SIG-M5 treated with dmso at 0.1 percent for 504 hours (cell line): Measurements from ENCODE around the gene DYRK2.

Experiments
- DNase-seq: peaks from one replicate; lab custom pipeline; 2025; ENCODE audit not compliant: unreplicated experiment; lab: John Stamatoyannopoulos, UW

Gene DYRK2

DNA sequence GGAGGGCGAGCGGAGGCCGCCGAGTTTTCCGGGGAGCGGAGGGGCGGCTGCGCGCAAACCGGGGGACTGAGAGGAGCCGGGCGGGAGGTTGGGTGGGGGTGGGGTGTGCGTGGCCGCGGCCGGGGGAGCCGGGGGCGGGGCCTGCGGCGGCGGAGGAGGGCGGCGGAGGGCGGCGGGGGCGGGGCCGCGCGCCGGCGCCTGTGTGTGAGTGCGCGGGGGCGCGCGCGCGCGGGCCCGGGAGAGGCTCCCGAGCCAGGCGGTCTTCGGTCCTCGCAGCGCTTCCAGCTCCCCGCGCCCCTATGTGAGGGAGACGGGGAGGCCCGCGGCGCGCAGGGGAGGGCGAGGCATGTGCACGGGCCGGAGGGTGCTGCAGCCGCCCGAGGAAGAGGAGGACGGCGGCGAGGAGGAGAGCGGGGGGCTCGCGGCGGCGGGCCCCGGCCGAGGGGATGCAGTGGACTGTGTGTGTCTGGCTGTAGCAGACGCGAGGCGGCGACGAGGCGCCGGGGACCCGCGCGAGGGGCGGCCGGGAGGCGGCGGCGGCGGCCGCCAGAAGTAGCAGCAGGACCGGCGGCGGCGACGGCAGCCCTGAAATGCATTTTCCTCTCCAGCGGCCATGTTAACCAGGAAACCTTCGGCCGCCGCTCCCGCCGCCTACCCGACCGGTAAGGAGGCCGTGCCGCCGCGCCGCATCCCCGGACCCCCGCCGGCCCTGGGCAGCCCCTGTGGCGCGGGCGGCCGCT is at the start of gene DYRK2:
Gene DYRK2 (plus strand): TSS at position 225 of the 740 bp plus-strand sequence. CDS start 389 bp downstream, at position 614.
- peak; percentile 47 for DNase-seq

DNA sequence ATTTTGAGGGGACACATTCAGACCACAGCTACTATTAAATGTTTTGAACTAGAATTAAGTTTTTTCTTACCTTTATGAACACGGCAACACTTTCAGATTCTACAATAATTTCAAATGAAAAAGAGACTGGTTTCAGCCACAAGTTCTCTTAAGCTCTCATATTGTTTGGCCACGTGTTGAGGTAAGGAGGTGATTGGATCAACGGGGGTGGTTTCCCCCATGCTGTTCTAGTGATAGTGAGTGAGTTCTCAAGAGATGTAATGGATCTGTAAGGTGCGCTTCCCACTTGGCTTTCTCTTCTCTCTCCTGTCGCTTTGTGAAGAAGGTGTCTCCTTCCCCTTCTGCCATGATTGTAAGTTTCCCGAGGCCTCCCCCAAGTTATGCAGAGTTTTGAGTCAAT is 48.9 kb upstream of the DYRK2 start:
- no peak for DNase-seq

DNA sequence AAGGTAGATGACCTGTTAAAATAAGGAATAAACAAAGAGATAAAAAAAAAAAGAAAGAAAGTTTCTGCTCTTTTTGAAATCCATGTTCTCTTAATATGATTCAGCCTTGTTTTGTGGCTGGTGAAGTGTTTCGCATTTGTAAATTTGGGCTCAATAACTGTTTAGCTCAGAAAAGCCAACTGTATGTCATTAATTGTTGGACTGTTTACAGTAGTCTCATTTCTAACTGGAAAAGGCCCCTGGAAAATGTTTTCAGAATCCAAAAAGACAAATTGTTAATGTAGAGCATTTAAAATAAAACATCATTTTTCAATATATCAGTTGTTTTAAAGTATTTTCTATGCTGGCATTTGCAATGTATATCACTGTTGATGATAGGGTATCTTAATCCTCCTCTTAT is 47.4 kb upstream of the DYRK2 start:
- no peak for DNase-seq

DNA sequence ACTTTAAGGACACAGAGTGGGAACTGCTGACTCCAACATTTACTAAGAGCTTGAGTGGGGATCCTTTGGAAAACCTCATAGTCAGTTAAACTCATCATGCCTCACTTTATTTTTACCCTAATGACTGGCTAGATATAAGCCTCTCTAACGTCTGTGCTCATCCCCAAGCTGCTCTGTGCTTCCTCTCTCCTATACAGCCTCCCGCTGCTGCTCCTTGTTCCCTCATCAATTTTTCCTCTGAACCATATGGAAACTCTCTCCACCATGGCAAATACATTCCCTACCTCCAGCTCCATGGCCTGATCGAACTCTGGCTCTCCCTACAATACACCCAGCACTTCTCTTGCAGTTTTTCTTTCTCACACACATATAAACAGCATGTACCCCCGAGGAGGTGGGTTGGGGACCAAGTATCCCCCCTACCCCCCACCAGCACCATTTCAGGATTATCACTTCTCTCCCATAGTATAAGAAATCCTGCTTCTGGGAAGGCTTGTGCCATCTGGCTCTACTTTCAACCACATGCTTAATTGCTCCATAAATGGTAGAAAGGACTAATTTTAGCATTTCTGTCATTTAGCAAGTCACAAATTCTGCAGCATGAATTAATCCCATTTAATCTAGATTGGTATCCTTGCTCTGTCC is 39.2 kb upstream of the DYRK2 start:
- DNase-seq = no peak

DNA sequence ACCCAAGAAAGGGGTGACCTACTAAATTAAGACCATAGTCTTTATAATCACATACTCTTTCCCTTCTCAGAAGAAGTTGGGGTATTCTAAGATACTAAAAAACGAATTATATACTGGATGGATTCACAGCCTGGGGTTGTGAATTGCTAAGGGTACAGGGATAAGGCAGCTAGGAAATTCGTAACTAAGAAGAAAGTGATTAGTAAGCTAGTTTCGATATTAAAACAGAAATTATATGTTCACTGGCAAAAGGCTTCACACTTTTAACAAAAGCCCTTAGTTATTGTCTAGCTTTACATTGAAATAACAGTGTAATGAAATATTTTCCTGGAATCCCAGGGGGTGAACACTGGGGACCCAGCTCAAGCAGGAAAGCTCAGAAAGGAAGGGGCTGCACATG is 35.5 kb upstream of the DYRK2 start:
- no peak for DNase-seq

DNA sequence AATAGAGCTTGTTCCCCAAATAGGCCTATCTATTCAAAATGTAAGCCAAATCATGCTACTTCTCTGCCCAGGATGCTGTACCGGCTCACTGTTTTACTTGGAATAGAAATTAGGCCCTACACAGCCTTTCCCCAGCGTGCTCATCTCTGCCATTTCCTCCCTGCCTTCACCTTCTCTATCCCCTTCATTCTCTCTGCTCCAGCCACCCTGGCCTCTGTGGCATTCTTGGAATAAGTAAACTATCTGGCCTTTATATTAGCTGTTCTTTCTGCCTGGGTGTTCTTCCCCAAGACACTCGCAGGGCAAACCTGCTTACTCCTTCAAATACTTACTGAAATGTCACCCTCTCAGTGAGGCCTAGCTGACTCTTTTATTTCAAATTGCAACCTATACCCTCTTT is 30.9 kb upstream of the DYRK2 start:
- no peak for DNase-seq

DNA sequence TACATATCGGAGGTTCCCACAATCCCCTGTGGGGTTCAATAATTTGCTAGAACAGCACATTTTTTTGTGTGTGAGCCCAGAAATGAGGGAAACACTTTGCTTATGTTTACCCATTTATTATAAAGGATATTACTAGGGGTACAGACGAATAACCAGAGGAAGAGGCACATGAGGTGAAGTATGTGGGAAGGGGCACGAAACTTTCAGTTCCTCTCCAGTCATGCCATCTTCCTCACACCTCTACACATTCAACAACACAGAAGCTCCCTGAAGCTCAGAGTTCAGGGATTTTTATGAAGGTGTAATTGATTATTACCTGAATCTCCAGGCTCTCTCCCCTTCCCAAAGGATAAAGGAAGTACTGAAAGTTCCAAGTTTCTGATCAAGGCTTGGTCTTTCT is 30.2 kb upstream of the DYRK2 start:
- DNase-seq = no peak

DNA sequence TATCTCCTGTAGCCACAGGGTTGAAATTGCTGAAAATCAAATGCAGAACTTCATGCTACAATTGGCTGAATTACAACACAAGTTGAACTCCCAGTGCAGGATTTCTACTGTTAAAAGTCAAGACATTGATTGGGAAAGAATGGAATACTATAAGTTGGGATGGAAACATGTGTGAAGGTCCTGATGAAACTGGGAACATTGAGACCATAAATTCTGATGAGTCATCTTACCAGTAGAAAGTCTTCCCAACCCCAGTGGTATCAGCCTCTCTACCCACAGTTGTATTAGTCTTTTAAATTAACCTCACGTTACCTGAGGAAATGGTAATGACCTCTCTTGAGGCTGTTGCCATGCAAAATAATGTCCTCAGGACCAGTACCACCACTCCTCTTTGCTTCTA is 27.4 kb upstream of the DYRK2 start:
- no peak for DNase-seq

DNA sequence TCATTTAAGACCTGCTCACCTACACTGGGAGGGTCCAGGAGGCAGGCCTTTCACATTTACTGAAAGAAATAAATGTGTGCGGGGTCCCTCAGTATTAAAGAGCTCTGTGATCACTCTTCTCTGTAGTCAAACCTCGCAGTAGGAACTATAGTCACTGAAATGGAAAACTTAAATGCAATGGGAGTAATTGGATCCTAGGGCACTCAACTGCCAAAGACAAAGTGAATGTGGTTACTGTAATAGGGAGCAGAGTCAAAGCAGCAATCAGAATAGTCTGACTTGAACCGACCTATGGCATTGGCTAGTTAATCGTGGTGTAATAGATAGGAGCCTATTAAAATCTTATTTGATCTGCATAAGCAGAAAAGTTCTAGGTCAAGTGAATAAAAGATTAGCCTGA is 26.6 kb upstream of the DYRK2 start:
- DNase-seq = no peak

DNA sequence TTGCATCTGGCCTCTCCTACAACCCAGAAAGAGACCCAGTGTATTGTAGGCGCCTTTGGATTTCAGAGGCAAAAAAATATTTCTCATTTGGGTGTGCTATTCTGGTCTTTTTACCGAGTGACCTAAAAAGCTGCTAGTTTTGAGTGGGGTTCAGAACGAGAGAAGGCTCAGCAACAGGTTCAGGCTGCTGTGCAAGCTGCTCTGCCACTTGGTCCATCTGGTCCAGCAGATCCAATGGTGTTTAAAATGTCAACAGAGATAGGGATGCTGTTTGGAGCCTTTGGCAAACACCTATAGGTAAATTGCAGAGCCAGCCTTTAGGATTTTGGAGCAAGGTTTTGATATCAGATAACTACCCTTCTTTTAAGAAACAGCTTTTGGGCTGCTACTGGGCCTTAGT is 25.3 kb upstream of the DYRK2 start:
- DNase-seq = no peak

DNA sequence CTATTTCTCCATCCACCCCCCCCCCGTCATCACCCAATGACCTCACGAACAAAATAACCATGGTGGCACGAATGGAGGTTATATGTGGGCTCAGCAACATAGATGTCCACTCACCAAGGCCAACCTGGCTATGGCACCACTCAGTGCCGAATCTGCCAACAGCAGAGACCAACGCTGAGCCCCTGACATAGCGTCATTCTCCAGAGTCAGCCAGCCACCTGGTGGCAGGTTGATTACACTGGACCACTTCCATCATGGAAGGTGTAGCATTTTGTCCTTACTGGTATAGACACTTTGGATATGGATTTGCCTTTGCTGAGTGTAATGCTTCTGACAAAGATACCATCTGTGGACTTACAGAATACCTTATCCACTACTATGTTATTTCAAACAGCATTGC is 24.2 kb upstream of the DYRK2 start:
- DNase-seq = no peak

DNA sequence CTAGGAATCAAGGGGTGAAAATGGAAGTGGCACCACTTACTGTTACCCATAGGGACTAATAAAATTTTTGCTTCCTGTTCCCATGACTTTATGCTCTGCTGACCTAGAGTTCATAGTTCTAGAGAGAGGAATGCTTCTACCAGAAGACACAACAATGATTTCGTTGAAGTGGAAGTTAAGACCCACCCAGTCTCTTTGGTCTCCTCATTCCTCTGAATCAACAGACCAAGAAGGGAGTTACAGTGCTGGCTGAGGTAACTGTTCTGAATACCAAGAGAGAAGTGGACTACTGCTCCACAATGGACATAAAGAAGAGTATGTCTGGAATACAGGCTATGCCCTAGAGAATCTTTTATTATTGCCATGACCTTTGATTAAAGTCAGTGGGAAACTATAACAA is 23.5 kb upstream of the DYRK2 start:
- no peak for DNase-seq

DNA sequence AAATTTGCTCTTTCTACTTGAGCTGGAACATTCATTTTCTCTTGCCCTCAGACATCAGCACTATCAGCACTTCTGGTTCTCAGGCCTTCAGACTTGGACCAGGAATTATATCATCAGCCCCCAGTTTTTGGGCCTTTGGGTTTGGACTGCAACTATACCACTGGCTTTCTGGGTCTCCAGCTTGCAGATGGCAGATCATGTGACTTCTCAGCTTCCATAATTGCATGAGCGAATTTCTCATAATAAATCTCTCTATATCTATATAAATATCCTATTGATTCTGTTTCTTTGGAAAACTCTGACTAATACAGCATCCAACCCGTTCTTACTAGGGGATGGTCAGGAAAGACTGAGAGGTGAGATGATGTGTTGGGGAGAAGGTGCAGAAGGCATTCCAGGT is 22.4 kb upstream of the DYRK2 start:
- no peak for DNase-seq

DNA sequence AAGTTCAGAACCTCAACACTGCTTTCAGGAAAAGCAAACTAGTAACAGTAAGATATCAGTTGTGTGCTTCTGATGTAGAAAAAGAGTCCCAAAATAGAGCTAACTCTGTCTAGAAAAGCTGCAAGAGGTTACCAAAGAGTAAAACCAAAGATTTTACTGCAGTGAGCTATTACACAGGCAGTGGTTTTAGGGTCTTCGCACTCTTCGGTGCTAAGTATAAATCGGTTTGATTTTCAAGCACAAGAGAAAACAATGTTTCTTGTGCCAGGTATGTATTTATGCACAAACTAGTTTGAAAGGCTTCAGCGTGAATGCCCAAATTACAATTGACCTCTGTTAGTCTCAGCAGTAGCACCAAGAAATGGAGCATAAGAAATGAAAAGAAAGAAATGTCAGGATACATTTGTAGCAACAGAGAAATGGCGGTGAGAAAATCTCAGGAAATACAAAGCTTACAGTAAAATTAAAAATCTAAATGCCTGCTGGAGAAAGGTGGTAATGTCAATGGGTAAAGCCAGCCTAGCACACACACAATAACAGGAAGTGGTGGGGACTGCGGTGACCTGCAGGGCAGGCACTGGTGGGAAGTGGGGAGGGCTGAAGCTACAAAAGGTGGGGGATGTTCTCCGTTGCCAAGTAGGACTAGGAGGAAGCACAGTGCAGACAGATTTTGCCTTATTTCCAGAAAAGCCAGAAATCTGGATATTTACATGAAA is 18.0 kb upstream of the DYRK2 start:
- DNase-seq = peak; percentile 65

DNA sequence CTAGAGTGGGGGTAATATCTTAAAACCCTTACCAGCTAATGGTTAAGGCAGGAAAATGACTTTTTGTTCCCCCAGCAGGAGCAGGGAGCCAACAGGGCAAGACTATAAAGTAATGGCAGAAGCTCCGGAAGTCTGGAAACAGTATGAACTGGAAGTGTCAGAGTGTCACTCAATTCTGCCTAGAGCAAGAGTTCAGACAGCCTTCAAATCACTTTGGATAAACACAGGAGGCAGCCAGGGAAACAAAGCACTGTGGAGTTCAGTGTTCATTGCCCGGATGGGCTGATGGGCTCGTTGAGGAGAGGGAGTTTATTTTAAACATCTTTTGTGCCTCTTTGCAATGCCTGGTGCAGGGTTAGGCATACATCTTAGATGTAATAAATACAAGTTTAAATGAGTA is 16.5 kb upstream of the DYRK2 start:
- no peak for DNase-seq

DNA sequence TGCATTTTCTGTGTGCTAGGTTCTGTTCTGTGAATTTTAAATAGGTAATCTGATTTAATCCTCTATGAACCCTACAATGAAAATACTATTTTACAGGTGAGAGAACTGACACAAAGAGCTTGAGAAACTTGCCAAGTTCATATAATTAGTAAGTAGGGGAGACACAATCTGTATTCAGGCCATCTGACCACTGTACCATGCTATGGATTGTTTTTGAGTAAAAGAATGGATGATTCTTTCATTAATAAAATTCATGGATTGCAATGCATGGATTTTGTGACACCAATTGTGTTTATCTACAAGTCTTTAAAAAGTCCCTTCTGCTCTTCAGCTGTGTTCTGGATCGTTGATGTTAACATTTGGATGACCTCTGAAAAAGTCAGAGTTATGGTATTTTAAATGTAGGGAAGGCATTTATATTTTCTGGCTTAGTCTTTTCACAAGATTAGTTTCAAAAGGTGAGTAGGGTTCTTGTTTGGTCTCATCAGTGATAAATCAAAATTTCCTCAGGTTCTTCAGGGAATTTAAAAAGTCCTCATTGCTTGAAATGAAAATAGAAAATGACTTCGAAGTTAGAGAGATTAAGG is 15.4 kb upstream of the DYRK2 start:
- DNase-seq = no peak

DNA sequence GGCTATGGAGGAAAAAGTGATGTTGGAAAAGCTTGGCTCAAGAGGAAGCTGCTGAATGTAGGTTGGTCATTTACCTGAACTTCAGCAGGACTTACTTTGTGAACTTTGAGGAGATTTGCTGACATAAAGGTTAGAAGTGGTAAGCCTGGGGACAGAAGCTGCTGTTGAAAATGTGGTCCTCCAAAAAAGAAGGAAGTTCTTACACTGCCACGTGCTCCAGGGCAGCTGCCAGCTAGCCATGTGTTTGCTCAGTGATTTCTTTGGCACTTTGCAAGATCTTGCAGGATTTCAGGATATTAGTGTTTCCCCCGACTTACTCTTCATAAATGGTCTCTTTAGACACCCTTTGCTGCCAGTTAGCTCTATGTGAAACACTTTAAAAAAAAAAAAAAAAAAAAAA is 14.8 kb upstream of the DYRK2 start:
- peak; percentile 19 for DNase-seq

DNA sequence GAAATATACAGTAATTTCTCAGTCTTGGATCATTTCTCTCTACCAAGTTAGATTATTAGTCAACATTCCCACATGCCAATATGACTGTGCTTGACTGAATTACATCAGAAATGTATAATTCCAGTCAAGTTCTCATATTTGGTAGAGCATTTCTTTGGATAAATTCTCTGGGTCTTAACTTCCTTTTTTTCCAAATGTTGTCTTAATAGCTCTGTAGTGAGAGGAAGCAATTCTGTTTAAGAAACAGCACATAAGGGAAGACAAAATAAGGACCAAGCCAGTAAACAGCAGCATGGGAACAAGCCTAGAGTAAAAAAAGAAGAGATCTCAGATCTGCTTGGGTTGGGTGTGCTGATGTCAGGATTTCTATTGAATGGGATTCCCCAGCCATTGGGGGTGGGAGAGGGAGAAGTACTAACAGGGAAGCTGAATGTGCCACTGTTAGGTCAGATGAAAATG is 14.2 kb upstream of the DYRK2 start:
- DNase-seq = peak; percentile 15

DNA sequence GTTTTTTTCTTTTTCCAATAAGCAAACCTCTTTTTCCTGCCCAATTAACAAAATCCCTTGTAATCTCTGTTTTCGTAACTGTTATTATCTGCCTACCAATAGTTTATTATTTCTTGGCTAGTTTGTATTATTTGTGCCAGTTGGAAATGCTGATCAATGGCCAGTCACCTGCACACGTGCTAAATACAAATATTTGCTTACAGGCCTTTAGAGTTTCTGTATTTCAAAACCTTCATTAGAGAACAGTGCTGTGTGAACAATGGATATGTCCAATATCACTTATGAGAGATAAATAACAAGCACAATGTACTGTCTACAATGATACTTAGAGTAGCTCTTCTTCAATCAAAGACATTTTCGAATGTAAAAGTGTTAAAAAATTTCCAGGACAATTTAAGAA is 10.8 kb upstream of the DYRK2 start:
- no peak for DNase-seq

DNA sequence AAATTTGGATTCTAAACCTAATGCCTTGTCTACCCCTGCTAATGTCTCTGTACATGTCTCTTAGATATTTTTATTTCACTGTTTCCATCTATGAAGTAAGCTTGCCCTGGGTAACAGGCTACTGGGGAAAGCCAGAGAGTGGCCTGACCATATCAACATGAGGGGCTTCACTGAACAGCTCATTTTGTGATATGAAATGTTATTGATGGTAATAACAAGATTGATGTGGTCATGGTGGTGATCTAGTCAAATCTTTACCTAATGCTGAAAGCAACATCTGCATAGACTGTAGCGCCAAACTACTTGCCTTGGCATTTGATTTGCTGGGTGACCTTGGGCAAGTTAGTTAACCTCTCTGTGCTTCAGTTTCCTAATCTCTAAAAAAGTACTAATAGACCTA is 9.9 kb upstream of the DYRK2 start:
- no peak for DNase-seq

DNA sequence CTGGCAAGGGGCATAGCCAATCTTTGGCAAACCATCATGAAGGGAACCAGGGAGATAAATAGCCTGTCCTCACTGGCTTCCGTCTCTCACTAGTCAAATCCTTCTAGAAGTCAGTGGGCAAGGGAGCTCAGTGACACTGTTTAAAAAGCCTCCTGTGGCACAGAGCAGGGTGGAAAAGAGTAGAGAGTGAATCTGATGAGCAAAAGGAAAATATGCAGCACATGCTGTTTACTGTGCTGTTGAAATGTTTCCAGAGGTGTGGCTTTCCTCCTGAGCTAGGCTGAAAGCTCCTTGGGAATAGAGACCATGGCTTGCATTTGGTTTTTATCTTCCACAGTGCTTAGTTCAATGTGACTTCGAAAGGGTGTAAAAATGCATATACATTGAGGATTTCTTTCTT is 7.7 kb upstream of the DYRK2 start:
- DNase-seq = no peak

DNA sequence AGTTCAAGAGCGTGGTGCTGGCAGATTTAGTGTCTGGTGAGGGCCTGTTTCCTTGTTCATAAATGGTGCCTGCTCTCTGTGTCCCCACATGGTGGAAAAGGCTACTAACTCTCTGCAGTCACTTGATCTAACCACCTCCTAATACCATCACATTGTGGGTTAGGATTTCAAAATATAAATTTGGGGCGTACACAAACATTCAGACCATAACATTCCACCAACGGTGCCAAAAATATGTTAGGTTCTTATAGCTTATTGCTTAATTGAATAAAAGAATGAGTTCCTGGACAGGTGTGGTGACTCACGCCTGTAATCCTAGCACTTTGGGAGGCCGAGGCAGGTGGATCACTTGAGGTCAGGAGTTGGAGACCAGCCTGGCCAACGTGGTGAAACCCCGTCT is 3.4 kb upstream of the DYRK2 start:
- DNase-seq = no peak
